AG09309 (cell line): ENCODE results near the gene CYP2W1.

ENCODE experiments used
- DNase-seq: peaks from one replicate; pipeline ENCODE4 v3.0.0-alpha.2; 2010; ENCODE audit warnings: low read depth
- H3K4me3 ChIP-seq: 2 replicates; pipeline ENCODE4 v1.5.1; 2011; ENCODE audit warnings: mild to moderate bottlenecking, low read depth, low read length, moderate library complexity; ENCODE audit not compliant: control insufficient read depth
- CTCF ChIP-seq: IDR thresholded peaks from 2 replicates; pipeline ENCODE4 v1.5.1; 2011; ENCODE audit warnings: mild to moderate bottlenecking, low read depth, low read length, inconsistent platforms; ENCODE audit not compliant: insufficient read depth, control insufficient read depth; ENCODE audit errors: missing control alignments

Gene CYP2W1

GRCh38 chr7:1004018-1004852 lies 21.3 kb downstream of the CYP2W1 start:
- no peak for DNase-seq
- no peak for TF ChIP-seq CTCF
- no peak overlapping the region for H3K4me3 ChIP-seq

- no peak for TF ChIP-seq CTCF
- DNase-seq = no peak
- no peak overlapping the region for H3K4me3 ChIP-seq
These were observed 22.3 kb downstream of the CYP2W1 start for GRCh38 chr7:1005303-1005702.

- no peak for DNase-seq
- H3K4me3 ChIP-seq = no peak overlapping the region
- no peak for TF ChIP-seq CTCF
These were observed 24.9 kb downstream of the CYP2W1 start for GRCh38 chr7:1007901-1008300.

- TF ChIP-seq CTCF = no peak
- no peak overlapping the region for H3K4me3 ChIP-seq
- no peak for DNase-seq
These were observed 25.9 kb downstream of the CYP2W1 start for GRCh38 chr7:1008733-1009363.

GRCh38 chr7:1009747-1010146 lies 26.8 kb downstream of the CYP2W1 start:
- H3K4me3 ChIP-seq = no peak overlapping the region
- DNase-seq = no peak
- TF ChIP-seq CTCF = no peak

- DNase-seq = no peak
- H3K4me3 ChIP-seq = no peak overlapping the region
- no peak for TF ChIP-seq CTCF
These were observed 27.2 kb downstream of the CYP2W1 start for GRCh38 chr7:1010226-1010625.
